ENCODE results near the gene GGN. TPM values are rescaled to one million over a fixed set of nuclear protein-coding genes. Genes with fewer than 3 reads are reported as not detected.
"Not testable (repeated sequence)": the region's sequence is repeated elsewhere in the genome, so short reads cannot be mapped to it uniquely, and the experiment has no call there.

Gene GGN
- total RNA-seq, 1 experiment from 2014 or later, result 0.73 TPM

- no peak overlapping the region for H2AFZ ChIP-seq (ENCODE audit: low read length)
- H3K4me1 ChIP-seq (ENCODE audit: insufficient read depth, low read length), result no peaks in the 10 kb centered on the region
- CTCF ChIA-PET, result no interaction called here
- H3K4me2 ChIP-seq (ENCODE audit: low read length), result no peak overlapping the region
- ATAC-seq (no peak), DNase-seq (no peak)
- no peaks in the 10 kb centered on the region for H3K9me3 ChIP-seq (ENCODE audit: low read length)
- BruUV-seq (replicated peaks), result no TSS peak
- H4K20me1 ChIP-seq (ENCODE audit: low read length), result no peaks in the 10 kb centered on the region
- no peaks in the 10 kb centered on the region for H3K9me2 ChIP-seq (replicated peaks; ENCODE audit: low read length)
- TF ChIP-seq CTCF (conservative IDR thresholded peaks at IDR 0.05; ENCODE audit: low read depth, low read length), result no peak
- no peak for TF ChIP-seq EZH2 (IDR thresholded peaks at IDR 0.05; ENCODE audit: low read length, unreplicated experiment)
- no peak for TF ChIP-seq EZH2phosphoT487 (IDR thresholded peaks at IDR 0.05; ENCODE audit: borderline replicate concordance, low read length)
- no peaks in the 10 kb centered on the region for H3K36me3 ChIP-seq (ENCODE audit: low read depth, low read length)
- POLR2A ChIA-PET (ENCODE audit: unreplicated experiment), result no interaction called here
- H3K27me3 ChIP-seq (ENCODE audit: low read length), result no peaks in the 10 kb centered on the region
- intact Hi-C loops (cut with micrococcal nuclease), result no loop called here
- no peaks in the 10 kb centered on the region for H3F3A ChIP-seq (ENCODE audit: low read length, unreplicated experiment)
- no peak overlapping the region for H3K9ac ChIP-seq (ENCODE audit: low read length)
- H3K79me2 ChIP-seq (ENCODE audit: low read length), result no peaks in the 10 kb centered on the region
- H3K27ac ChIP-seq (ENCODE audit: low read length), result no peak overlapping the region
- no peak overlapping the region for H3K4me3 ChIP-seq (ENCODE audit: low read length)
These were observed 37.0 kb downstream of the GGN start for GRCh38 chr19:38350883-38351282.

- H3K27ac ChIP-seq (ENCODE audit: low read length), result no peak overlapping the region
- DNase-seq (no peak), ATAC-seq (no peak)
- intact Hi-C loops (cut with micrococcal nuclease), result no loop called here
- no peaks in the 10 kb centered on the region for H3K9me3 ChIP-seq (ENCODE audit: low read length)
- CTCF ChIA-PET, result no interaction called here
- H3K4me1 ChIP-seq (ENCODE audit: insufficient read depth, low read length), result no peaks in the 10 kb centered on the region
- H2AFZ ChIP-seq (ENCODE audit: low read length), result no peak overlapping the region
- POLR2A ChIA-PET (ENCODE audit: unreplicated experiment), result no interaction called here
- H3K9me2 ChIP-seq (replicated peaks; ENCODE audit: low read length), result no peaks in the 10 kb centered on the region
- H3K4me3 ChIP-seq (ENCODE audit: low read length), result no peak overlapping the region
- no peaks in the 10 kb centered on the region for H3K36me3 ChIP-seq (ENCODE audit: low read depth, low read length)
- no peaks in the 10 kb centered on the region for H4K20me1 ChIP-seq (ENCODE audit: low read length)
- no peaks in the 10 kb centered on the region for H3K79me2 ChIP-seq (ENCODE audit: low read length)
- TF ChIP-seq EZH2 (IDR thresholded peaks at IDR 0.05; ENCODE audit: low read length, unreplicated experiment) (no peak), CTCF (conservative IDR thresholded peaks at IDR 0.05; ENCODE audit: low read depth, low read length) (no peak), EZH2phosphoT487 (IDR thresholded peaks at IDR 0.05; ENCODE audit: borderline replicate concordance, low read length) (no peak)
- H3K9ac ChIP-seq (ENCODE audit: low read length), result no peak overlapping the region
- BruUV-seq (replicated peaks), result no TSS peak
- no peaks in the 10 kb centered on the region for H3F3A ChIP-seq (ENCODE audit: low read length, unreplicated experiment)
- no peak overlapping the region for H3K4me2 ChIP-seq (ENCODE audit: low read length)
- no peaks in the 10 kb centered on the region for H3K27me3 ChIP-seq (ENCODE audit: low read length)
These were observed 41.0 kb downstream of the GGN start for GRCh38 chr19:38346837-38347236.

- Histone ChIP-seq H3K27me3 (ENCODE audit: low read length) (no peaks in the 10 kb centered on the region), H4K20me1 (ENCODE audit: low read length) (no peaks in the 10 kb centered on the region), H3K9me2 (replicated peaks; ENCODE audit: low read length) (no peaks in the 10 kb centered on the region), H3F3A (ENCODE audit: low read length, unreplicated experiment) (no peaks in the 10 kb centered on the region), H3K4me2 (ENCODE audit: low read length) (no peak overlapping the region), H3K4me1 (ENCODE audit: insufficient read depth, low read length) (peaks cover 4% of the 10 kb centered on the region; the same call in 1 of the 2 replicates), H3K79me2 (ENCODE audit: low read length) (no peaks in the 10 kb centered on the region), H3K9ac (ENCODE audit: low read length) (no peak overlapping the region), H3K36me3 (ENCODE audit: low read depth, low read length) (no peaks in the 10 kb centered on the region), H3K9me3 (ENCODE audit: low read length) (no peaks in the 10 kb centered on the region), H3K27ac (ENCODE audit: low read length) (no peak overlapping the region), H2AFZ (ENCODE audit: low read length) (no peak overlapping the region), H3K4me3 (ENCODE audit: low read length) (no peak overlapping the region)
- DNase-seq (no peak), ATAC-seq (no peak)
- ChIA-PET POLR2A (ENCODE audit: unreplicated experiment) (no interaction called here), CTCF (no interaction called here)
- intact Hi-C loops (cut with micrococcal nuclease), result no loop called here
- TF ChIP-seq EZH2phosphoT487 (IDR thresholded peaks at IDR 0.05; ENCODE audit: borderline replicate concordance, low read length) (no peak), CTCF (conservative IDR thresholded peaks at IDR 0.05; ENCODE audit: low read depth, low read length) (no peak), EZH2 (IDR thresholded peaks at IDR 0.05; ENCODE audit: low read length, unreplicated experiment) (no peak)
- BruUV-seq (replicated peaks), result no TSS peak
These were observed 46.9 kb downstream of the GGN start for GRCh38 chr19:38340927-38341326.

GRCh38 chr19:38339011-38339410 lies 48.8 kb downstream of the GGN start:
- BruUV-seq (replicated peaks); CTCF ChIA-PET; H3F3A ChIP-seq (ENCODE audit: low read length, unreplicated experiment); H3K9ac ChIP-seq (ENCODE audit: low read length); H3K4me2 ChIP-seq (ENCODE audit: low read length); POLR2A ChIA-PET (ENCODE audit: unreplicated experiment); H4K20me1 ChIP-seq (ENCODE audit: low read length); H3K27me3 ChIP-seq (ENCODE audit: low read length); DNase-seq; H2AFZ ChIP-seq (ENCODE audit: low read length); H3K27ac ChIP-seq (ENCODE audit: low read length); H3K4me3 ChIP-seq (ENCODE audit: low read length); ATAC-seq; H3K9me2 ChIP-seq (replicated peaks; ENCODE audit: low read length); H3K4me1 ChIP-seq (ENCODE audit: insufficient read depth, low read length); H3K36me3 ChIP-seq (ENCODE audit: low read depth, low read length); H3K79me2 ChIP-seq (ENCODE audit: low read length); H3K9me3 ChIP-seq (ENCODE audit: low read length): not testable (repeated sequence)
- intact Hi-C loops (cut with micrococcal nuclease), result loop anchor here (5.0 kb wide), 1 partner anchor 48 kb away; the partner anchor contains the start of genes GGN and SPRED3

Measured in PC-3 (cell line).